HG03439 (cell line): ENCODE data around the gene DNAH14.
"Not testable (repeated sequence)": the region's sequence is repeated elsewhere in the genome, so short reads cannot be mapped to it uniquely, and the experiment has no call there.

Source experiments
- ATAC-seq: cut with Tn5 transposase; IDR thresholded peaks from one replicate; pipeline ENCODE4 v1.9.1; 2021; ENCODE audit warnings: mild to moderate bottlenecking, moderate library complexity; ENCODE audit not compliant: unreplicated experiment

The DNAH14 gene

DNA sequence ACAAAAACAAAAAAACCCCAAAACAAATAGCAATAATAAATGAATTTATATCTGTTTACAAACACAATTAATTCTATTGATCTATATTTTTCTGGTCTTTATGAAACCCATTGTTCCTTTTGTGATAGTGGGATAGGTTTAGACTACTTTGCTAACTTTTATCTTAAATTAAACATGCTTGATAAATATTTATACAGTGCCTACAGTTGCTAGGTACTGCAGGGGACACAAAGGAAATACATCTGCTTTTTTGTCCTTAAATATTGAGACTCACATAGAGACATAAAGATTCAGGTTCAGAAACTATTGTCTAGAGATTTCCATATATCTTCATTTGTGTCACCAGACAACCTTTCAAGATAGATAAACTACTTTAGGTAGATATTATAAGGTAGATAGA lies 8.5 kb upstream of the DNAH14 start:
- ATAC-seq, result no peak

DNA sequence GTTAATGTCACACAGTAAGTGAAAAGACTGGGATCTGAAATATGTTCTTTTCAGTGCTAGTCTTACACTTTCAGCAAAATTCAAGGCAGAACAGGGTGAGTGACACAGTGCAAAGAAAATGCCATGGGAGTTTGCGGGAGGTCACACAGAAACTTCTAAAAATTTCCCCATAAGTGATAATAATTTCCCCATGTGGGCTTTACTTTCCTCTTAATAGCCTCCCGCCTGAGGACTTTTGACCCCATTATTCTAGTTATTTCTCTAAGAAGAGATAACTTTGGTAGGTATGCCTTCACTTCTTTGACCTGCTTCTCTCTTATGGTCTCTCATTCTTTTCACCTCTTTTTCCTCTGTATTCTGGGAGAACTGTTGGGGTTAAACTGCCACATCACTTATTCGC lies 8.1 kb upstream of the DNAH14 start:
- no peak for ATAC-seq

GRCh38 chr1:224922404-224923164 lies 6.9 kb upstream of the DNAH14 start:
- peak; percentile 52 for ATAC-seq

DNA sequence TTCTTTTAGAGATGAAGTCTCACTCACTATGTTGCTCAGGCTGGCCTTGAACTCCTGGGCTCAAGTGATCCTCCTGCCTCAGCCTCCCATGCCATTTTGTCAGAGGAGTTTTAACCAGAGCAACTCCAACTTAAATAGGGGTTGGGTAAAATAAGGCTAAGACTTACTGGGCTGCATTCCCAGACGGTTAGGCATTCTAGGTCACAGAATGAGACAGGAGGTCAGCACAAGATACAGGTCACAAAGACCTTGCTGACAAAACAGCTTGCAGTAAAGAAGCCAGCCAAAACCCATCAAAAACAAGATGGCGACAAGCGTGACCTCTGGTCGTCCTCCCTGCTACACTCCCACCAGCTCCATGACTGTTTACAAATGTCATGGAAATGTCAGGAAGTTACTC lies 5.7 kb upstream of the DNAH14 start:
- no peak for ATAC-seq

- not testable (repeated sequence) for ATAC-seq
These were observed 1.8 kb upstream of the DNAH14 start for GRCh38 chr1:224927631-224928030.

DNA sequence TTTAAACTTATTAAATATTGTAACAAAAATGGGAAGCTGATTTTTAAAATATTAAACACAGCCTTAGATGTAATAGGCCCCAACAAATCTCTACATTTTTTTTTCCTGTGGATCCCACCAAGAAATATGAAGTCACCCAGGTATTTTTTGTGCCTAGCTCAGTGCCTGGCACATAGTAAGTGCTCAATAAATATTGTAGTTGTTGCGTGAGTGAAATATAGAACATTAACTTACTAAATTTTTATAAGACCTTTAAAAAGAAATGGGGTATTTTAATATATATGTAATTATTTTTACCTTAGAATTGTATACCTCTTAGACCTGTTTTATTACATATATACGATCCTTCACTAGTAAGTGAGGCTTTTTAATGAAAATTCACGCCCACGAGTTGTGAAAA lies 569 bp upstream of the DNAH14 start:
- no peak for ATAC-seq

- ATAC-seq, result no peak
These were observed 2.1 kb downstream of the DNAH14 start for GRCh38 chr1:224931605-224932004.

GRCh38 chr1:224932607-224933249 lies 3.3 kb downstream of the DNAH14 start:
- ATAC-seq, result no peak

- ATAC-seq, result no peak
These were observed 4.1 kb downstream of the DNAH14 start for GRCh38 chr1:224933584-224933983.

DNA sequence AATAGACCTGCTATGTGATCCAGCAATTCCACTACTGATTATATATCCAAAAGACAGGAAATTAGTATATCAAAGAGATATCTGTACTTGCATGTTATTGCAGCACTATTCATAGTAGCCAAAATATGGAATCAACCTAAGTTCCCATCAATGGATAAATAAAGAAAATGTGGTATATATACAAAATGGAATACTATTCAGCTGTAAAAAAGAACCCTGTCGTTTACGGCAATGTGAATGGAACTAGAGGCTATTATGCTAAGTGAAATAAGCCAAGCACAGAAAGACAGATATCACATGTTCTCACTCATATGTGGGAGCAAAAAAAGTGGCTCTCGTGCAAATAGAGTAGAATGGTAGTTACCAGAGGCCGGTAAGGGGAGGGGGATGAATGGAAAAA lies 9.2 kb downstream of the DNAH14 start:
- no peak for ATAC-seq

DNA sequence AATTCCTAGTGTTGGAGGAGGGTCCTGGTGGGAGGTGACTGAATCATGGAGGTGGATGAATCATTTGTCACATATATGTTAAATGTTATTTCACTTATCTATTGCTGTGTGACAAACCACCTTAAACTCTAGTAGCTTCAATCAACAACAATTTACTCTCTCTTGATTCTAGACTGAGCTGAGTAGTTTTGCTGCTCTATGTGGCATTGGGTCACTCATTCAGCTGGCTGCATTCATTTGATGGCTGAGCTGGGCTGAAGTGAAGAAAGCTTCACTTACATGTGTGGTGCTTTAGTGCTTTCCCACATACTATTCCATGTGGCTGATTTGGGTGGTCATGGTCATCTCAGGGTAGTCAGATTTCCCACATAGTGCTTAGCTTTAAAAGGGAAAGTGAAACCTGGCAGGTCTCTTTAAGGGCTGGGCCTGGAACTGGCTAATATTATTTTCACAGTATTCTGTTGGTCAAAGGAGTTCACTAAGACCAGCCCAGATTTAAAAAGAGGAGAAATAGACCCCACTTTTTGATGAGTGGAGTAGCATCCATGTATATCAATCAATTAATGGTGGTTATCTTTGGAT lies 10.5 kb downstream of the DNAH14 start:
- ATAC-seq, result no peak

DNA sequence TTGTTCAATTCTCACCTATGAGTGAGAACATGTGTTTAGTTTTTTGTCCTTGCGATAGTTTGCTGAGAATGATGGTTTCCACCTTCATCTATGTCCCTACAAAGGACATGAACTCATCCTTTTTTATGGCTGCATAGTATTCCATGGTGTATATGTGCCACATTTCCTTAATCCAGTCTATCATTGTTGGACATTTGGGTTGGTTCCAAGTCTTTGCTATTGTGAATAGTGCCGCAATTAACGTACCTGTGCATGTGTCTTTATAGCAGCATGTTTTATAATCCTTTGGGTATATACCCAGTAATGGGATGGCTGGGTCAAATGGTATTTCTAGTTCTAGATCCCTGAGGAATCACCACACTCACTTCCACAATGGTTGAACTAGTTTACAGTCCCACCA lies 11.3 kb downstream of the DNAH14 start:
- ATAC-seq, result not testable (repeated sequence)

GRCh38 chr1:224945651-224946348 lies 16.3 kb downstream of the DNAH14 start:
- not testable (repeated sequence) for ATAC-seq

GRCh38 chr1:224946349-224946691 lies 16.8 kb downstream of the DNAH14 start:
- not testable (repeated sequence) for ATAC-seq

GRCh38 chr1:224957696-224958095 lies 28.2 kb downstream of the DNAH14 start:
- no peak for ATAC-seq

DNA sequence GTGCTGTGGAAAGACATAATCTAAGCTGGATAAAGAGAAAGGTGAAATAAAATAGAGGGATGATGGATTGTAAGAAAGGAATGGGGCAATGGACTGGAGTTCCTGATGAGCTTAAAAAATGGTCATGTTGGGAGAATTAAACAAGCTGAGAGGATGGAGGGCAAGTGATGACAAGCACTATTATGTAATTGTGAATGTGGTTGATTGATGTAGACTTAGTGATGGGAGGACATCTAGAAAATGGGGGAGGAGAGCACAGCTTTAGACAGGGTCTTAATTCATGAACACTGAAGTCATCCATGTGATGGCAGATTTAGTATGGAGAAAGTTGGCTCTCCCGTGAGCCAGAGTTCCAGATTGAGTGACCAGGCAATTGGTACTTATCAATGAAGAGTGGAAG lies 29.0 kb downstream of the DNAH14 start:
- no peak for ATAC-seq

- ATAC-seq, result no peak
These were observed 29.6 kb downstream of the DNAH14 start for GRCh38 chr1:224959115-224959514.

- no peak for ATAC-seq
These were observed 30.2 kb downstream of the DNAH14 start for GRCh38 chr1:224959656-224960055.

GRCh38 chr1:224980181-224980580 lies 50.7 kb downstream of the DNAH14 start:
- no peak for ATAC-seq

- not testable (repeated sequence) for ATAC-seq
These were observed 52.5 kb downstream of the DNAH14 start for GRCh38 chr1:224981922-224982354.

- no peak for ATAC-seq
These were observed 58.6 kb downstream of the DNAH14 start for GRCh38 chr1:224988042-224988441.

- ATAC-seq, result no peak
These were observed 60.1 kb downstream of the DNAH14 start for GRCh38 chr1:224989615-224990014.
